Midbrain (tissue), 1 donor: ENCODE data around the gene ITGA3.
"Not testable (repeated sequence)": the region's sequence is repeated elsewhere in the genome, so short reads cannot be mapped to it uniquely, and the experiment has no call there.

ENCODE experiments used
- DNase-seq: peaks from one replicate; lab custom pipeline; 2025; lab: John Stamatoyannopoulos, UW

ITGA3 gene

DNA sequence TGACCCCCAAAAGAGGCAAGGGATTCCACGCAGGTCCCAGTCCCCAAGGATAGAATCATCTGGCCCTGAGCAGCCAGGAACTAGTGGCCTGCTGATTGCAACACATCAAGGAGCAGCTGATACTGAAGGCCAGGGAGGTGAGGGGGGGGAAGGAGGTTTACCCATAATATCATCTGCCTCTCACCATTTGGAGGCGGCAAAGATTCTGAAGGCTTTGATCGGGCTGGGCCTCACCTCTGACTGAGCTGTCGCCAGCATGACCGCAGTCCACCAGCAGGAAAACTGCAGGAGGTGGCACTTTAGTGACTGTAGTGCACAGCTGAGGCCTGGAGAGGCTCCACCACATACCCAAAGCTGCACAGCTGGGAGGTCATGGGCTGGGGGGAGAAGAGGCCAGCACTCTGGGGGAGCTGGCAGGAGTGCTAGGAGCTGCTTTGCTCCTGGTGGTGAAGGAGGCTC is 20.5 kb upstream of the ITGA3 start:
- no peak for DNase-seq

- DNase-seq, result no peak
These were observed 20.0 kb upstream of the ITGA3 start for GRCh38 chr17:50035945-50036344.

DNA sequence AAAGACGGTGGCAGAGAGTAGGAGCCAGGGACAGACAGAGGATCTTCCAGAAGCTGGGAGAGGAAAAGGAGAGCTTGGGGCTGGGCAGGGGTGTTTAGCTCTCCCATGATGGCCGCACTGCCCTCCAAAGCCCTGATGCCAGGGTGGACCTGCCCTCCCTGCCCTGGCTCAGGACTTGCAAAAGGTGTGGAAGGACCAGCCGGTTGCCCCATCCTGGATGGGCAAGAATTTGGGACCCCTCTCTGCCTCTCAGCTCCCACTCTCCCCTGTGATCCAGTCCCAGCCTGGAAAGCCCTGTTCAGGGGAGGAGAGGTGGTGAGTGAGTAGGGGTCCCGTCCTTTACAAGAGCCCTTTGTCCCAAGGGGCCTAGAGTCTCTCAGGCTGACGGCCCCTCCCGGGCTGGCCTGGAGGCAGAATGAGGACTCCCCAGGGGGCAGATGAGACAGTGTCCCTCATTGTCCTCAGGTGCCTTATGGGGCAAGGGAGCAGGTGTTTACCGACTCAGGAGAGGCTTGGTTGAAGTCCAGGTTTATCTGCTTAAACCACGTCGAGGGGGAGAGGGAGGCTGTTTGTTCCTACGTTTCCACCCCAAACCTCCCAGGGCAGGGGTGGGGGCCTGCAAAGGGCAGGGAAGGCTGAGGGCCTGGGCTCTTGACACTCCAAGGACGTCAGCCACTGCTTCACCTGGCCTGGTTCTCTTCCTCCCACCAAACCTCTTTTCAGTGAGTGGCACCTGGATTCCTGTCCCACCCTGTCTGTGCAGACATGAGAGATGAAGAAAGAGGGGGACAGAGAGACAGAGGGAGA is 19.3 kb upstream of the ITGA3 start:
- no peak for DNase-seq

DNA sequence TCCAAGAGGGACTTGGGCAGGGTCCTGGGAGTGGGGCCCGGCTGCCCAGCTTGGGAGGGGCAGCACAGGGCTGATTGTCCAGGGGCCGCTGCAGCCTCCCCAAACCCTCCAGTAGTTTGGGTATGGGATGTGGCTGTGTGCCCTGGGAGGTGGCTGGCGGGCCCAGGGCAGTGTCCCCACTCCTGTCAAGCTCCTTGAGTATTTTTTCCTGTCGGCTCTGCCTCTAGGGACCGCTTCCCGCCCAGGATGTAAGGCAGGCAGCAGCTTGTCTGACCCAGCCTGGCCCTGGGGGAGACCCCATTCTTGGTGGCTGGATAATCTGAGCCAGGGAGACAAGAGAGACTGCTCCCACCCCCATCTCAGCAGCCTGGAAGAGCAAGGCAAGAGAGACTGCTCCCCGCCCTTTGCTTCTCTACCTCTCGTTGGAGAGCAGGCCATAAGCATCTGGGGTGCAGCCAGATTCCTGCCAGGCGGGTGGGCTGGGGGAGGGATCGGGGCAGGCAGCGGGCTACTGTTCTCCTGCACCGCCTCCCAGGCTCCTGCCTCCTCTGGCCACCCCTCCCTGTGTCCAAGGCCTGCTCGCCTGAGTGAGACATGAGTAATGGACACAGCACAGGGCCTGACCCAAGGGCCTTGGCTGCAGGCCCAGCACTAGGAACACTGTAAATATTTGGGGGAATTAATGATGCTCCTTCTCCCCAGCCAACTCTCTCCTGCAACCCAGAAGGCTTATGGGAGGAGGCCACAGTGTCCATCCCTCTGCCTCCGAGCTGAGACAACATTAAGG is 18.4 kb upstream of the ITGA3 start:
- DNase-seq, result no peak

DNA sequence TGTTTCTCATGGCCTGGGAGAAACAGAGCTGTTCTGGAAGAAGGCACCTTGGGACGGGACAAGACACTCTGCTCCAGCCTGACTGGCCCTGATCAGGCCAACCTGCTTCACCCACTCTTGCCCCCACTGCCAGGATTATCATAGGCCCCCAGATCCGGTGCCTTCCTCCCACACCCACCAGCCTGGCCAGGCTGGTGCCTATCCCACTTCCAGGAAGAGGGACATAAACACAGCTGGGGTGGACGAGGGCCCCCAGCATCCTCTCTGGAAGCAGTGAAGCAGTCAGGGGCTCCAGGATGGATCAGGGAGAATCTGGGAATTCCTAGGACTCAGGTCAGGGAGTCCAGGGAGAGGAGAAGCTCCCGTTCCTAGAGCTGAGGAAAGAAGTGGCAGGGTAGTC is 16.9 kb upstream of the ITGA3 start:
- no peak for DNase-seq

DNA sequence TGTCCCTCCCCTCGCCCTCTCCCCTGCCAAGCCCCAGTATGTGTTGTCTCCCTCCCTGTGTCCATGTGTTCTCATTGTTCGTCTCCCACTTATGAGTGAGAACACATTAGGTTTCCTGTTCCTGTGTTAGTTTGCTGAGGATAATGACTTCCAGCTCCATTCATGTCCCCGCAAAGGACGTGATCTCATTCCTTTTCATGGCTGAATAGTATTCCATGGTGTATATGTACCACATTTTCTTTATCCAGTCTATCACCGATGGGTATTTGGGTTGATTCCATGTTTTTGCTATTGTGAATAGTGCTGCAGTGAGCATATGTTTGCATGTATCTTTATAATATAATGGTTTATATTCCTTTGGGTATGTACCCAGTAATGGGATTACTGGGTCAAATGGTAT is 15.4 kb upstream of the ITGA3 start:
- DNase-seq, result not testable (repeated sequence)

DNA sequence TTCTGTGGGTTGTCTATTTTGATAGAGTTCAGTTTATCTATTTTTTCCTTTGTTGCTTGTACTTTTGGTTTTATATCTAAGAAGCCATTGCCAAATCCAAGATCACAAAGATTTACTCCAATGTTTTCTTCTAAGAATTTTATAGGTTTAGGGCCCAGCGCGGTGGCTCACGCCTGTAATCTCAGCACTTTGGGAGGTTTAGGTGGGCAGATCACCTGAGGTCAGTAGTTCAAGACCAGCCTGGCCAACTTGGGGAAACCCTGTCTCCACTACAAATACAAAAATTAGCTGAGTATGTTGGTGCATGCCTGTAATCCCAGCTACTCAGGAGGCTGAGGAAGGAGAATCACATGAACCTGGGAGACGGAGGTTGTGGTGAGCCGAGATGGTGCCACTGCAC is 13.7 kb upstream of the ITGA3 start:
- DNase-seq, result no peak

DNA sequence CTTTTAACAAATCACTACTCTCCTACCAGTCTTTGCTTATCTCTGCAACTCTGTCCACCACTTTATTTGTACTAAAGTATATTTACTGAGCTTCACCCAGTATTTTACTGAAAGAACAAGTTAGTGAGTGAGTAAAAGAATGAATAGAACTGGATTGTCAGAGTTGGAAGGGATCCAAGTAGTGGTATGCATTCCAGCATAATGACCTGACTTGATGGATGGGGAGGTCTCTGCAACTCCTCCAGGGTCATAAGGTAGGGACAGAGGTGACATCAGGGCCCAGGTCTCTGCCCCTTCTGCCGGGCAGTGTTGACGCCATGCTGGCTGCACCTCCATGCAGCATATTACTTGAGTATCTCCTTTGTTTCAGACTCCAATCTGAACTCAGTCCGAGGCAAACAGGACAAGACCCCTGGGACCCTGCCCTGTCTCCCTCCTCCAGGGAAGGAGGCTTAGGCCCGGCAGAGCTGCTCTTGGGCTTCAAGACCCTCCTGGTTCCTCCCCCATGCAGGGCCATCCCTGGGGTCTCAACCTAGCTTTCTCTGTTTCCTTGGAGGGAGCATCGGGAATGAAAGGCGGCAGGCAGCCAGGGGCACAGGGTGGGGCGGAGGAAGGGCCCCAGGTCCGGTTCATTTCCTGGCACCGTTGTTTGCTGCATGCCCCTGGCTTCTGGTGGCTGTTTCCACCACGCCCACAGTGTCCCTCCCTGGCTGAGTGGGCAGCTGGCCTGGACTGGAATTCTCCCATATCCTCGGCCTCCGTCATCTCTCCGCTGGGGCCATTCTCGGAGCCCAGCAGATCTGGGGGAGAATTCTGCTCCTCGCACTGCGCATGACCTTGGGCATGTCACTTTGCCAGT is 12.4 kb upstream of the ITGA3 start:
- no peak for DNase-seq

- no peak for DNase-seq
These were observed 11.4 kb upstream of the ITGA3 start for GRCh38 chr17:50044483-50044882.

- no peak for DNase-seq
These were observed 10.8 kb upstream of the ITGA3 start for GRCh38 chr17:50045154-50045553.

GRCh38 chr17:50046179-50046578 is 9.7 kb upstream of the ITGA3 start:
- no peak for DNase-seq

DNA sequence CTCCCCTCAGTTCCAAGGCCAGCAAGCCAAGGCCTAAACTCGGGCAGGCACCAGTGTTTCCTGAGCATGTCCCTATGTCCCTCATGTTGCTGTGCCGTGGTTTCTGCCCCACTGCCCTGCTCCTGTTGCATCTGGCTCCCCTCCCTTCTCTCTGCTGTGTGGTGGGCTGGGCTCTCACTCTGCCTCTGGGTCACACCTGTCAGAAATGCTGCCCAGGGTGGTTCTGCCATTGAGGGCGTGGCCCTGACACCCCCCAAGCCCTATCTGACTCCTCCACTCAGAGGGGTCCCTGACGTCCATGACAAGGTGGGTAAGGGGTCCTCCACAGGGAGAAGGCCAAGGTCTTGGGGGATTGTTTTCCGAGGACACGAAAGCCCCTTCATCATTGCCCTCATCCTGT is 9.2 kb upstream of the ITGA3 start:
- no peak for DNase-seq

DNA sequence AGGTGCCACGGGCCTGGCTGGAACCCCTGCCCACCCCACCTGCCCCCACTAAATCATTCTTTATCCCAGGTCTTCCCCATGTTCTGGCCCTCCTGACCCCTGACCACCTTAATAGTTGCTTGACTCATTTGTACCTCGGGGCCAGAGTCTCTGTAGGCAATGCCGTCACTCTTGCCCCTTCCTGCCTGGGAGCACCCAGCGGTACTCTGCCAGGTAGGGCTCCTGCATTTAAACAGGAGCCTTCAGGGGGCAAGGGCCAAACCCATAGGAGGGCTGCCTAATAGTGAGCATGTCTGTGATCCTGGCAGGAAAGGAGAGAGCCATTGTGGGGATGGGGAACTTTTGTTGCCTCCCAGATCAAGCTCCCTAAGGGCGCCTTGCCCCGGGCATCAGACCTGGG is 8.8 kb upstream of the ITGA3 start:
- DNase-seq, result no peak

GRCh38 chr17:50047488-50048126 is 8.3 kb upstream of the ITGA3 start:
- DNase-seq, result no peak

- DNase-seq, result no peak
These were observed 7.7 kb upstream of the ITGA3 start for GRCh38 chr17:50048146-50048720.

DNA sequence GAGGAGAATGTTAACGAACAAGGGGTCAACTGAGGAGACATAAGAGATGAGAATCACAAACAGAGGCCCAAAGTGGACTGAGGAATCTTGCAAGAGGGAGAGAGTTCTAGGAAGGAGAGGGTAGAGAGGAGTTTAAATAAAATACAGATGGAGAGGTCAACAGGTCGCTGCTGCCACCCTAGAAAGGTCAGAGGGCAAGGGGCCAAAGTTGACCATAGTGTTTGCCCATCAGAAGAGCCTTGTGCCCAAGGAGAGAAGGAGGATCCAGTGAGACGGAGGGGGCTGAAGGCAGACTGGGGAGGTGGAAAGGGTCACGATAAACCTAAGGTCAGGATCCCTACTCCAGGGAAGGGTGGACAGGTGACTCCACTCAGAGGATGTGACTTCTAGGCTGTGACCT is 6.9 kb upstream of the ITGA3 start:
- DNase-seq, result no peak

GRCh38 chr17:50049636-50050035 is 6.3 kb upstream of the ITGA3 start:
- no peak for DNase-seq

GRCh38 chr17:50050431-50051032 is 5.4 kb upstream of the ITGA3 start:
- no peak for DNase-seq

GRCh38 chr17:50051082-50051576 is 4.8 kb upstream of the ITGA3 start:
- no peak for DNase-seq

- no peak for DNase-seq
These were observed 4.3 kb upstream of the ITGA3 start for GRCh38 chr17:50051606-50052005.

DNA sequence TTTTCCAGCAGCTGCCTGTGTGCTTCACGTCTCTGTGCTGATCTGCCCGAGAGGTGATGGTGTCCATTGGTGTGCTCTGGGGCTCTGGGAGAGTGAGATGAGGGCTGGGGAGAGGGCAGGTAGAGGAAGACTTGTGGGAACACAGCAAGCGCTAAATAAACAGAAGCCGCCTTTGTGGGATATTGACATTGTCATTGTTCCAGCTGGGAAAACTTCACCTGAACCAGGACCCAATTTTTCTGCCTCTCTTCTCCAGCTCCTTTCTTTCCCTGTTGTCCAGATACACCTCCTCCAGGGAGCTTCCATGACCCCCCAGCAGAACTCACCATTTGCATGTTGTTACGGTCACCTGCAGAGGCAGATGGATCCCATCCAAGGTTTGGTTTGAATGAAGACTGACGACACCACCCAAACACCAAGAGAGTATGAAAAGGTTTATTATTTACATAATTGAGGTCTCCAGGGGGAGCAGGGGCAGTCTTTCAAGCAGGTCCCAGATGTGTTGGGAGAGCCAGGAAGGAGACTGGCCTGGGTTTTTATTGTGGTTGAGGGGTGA is 3.6 kb upstream of the ITGA3 start:
- DNase-seq, result no peak
